GM19043 (cell line): Measurements from ENCODE around the gene ACKR3.

Experiments used
- ATAC-seq: cut with Tn5 transposase; IDR thresholded peaks from one replicate; pipeline ENCODE4 v1.9.1; 2021; ENCODE audit warnings: low read depth; ENCODE audit not compliant: unreplicated experiment

ACKR3 gene

DNA sequence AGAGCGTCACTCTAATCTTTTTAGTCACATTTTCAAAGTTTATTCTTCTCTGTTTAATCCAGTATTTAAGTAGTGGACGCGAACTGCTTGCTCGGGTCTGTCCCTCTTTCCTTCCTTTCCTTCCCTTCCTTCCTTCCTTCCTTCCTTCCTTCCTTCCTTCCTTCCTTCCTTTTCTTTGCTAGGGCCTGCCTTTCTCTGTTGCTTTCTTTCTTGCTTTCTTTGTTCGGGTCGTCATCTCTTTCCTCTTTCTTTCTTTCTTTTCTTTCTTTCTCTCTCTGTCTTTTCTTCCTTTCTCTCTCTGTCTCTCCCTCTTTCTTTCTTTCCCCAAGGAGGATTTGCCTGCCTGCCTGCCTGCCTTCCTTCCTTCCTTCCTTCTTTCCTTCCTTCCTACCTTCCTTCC lies 3.0 kb upstream of the ACKR3 start:
- no peak for ATAC-seq

DNA sequence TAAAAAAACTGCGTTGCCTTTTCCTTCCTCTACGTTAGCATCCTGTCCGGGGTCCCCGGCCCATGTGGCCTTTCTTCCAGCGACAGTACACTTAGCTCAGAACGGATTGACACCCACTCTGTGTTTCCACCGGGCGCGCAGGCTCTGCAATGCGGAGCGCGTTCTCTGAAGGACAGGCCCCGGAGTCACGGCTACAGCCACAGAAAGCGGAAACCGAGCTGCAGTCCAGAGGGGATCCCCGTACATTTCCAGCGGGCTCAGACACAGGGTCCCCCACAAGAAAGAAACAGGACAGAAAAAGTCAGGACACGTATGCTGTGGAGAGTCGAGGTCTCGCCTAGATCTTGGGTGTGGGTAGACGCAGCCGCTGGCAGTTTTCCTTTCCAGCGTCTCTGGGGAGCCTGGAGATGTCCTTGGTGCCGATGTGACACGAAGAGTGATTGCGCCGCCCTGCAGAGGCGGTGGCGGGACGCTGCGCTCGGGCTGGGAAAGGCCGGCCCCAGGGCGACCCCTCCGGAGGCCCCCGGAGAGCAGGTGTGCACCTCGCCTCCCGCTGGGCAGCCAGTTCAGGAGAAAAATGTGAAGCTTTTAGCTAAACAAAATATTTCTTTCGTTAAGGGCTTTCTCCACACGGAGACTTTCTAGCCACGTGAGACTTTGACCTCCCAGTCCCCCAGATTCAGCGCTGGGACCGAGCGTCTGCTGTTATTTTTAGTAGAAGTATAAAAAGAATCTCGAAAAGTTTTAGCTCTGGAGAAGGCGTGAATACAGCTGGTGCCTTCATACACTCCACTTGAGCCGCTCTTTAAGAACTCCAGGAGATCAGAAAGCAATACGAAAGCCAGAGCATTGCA lies 1.3 kb upstream of the ACKR3 start:
- ATAC-seq: peak; percentile 42

- ATAC-seq: no peak
Measured at GRCh38 chr2:236568922-236569572, 578 bp upstream of the ACKR3 start.

DNA sequence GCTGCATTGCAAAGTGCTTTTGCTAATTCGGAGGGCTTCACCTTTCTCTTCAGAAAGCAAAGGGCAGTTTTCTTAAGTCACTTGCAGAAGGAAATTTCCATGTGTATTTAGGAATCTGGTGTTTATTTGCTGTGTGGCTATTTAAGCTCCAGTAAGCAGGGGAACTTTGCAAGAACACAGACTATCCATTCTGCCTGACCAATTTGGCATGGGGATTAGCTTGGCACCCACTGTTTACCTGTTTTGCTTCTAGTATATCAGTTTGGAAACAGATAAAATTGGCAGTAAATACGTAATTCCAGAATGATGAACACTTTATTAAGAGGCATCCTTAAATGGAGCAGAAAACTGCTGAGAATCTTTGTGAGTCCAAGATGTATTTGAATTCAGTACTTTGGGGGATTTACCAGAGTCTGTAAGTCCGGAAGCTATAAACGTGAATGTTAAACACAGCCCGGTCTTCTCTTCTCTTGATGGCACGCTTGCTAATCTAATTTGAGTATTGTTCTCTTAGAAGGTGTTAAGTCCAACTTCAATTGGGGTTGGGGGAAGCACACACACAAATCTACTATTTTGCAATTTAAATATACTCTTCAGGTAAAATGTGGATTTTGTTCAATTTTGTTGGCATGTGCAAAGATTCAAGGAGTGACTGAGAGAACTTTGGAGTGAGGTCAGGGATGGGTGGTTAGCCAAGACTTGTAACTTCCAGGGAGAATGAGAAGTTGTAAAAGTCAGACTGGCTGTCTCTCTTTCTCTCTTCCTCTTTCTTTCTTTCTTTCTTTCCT lies 650 bp downstream of the ACKR3 start:
- ATAC-seq: no peak

DNA sequence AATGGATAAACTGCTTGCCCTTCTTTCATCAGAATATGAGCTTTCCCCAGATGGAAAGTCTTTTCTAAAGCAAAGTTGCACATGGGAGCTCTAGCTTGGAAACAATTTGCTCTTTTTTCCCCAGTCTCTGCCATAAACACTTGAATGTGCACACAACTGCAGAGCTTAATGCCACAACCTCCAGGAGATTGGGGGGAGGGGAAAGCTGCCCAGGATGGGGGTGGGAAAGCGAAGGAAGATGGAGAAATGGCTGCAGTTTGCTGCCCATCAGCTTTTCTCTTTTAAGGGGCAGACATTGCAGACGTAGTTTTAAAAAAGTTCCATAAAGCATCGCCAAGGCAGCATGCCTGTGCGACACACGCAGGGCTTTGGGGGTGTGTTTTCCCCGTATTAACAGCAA lies 1.5 kb downstream of the ACKR3 start:
- ATAC-seq: no peak

DNA sequence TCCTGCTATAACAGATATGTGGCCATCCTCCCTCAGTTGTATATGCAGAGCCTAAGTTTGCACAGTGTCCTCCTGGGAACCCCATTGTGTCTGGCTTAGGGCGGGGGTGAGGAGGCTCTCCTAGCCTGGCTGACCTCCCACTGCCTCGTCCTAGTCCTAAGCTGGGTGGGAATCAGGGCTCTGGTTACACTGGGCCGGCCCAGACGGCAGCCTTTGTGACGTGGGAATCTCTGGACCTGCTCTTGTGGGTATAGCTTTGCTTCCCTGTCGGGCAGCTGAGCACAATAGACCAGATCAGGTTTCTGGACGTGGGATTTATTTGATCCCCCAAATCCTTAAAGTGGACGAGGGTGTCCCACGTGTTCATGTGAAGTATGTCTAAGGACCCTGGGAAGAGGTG lies 2.9 kb downstream of the ACKR3 start:
- ATAC-seq: no peak

DNA sequence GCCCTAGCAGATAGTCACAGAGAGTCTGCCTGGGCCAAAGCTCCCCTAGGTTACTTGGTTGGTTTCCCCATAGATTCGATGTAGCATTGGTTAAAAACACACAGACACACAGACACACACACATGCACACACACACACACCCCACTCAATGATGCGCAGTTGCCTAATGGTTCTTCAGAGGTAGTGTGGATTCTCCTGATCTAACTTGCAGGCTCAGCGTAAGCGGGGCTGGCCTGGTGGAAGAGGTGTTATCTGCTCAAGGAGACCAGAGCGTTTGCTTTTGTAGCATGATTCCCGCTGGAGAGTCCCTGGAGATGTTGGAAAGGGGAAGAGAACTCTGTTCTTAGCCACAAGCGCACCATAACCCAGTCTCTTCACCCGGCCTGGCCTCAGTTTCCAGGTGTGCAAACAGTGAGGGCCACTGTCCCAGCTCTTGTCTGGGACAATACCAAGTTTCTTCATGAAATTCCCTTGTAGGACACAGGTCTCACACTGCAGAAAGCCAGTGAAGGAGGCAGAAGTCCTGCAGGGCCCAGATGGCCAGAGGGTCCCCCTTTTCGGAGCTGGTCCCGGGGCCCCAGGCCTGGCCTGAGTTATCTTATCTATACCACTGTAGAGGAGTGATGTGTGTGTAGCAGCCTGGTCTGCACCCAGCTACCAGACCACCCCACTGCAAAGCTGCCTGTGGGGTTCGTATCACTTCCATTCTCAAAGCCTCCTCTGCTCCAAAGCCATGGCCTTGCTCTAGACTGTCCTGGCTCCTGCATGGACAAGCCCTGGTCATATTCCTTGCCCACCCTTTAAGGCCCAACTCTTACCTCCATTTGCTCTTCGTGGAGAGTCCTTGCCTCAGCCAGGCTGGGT lies 3.7 kb downstream of the ACKR3 start:
- no peak for ATAC-seq

DNA sequence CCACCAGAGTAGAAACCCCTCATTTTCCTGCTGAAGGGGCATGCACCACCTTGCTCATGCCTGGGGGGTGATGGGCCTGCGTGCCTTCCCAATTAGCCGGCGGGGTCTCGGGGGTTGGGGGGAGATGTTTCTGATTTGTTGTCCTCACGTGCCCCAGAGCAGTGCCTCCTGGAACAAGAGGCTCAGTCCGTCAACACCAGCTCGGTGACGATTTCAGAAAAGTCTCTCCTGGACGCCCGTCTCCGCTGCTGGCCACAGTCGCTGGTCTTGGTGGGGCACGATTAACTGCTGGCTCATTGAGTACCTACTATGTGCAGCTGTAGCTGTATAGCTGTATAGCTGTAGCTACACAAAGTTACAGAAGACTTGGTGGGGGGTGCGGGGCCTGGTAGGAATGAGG lies 4.4 kb downstream of the ACKR3 start:
- no peak for ATAC-seq

DNA sequence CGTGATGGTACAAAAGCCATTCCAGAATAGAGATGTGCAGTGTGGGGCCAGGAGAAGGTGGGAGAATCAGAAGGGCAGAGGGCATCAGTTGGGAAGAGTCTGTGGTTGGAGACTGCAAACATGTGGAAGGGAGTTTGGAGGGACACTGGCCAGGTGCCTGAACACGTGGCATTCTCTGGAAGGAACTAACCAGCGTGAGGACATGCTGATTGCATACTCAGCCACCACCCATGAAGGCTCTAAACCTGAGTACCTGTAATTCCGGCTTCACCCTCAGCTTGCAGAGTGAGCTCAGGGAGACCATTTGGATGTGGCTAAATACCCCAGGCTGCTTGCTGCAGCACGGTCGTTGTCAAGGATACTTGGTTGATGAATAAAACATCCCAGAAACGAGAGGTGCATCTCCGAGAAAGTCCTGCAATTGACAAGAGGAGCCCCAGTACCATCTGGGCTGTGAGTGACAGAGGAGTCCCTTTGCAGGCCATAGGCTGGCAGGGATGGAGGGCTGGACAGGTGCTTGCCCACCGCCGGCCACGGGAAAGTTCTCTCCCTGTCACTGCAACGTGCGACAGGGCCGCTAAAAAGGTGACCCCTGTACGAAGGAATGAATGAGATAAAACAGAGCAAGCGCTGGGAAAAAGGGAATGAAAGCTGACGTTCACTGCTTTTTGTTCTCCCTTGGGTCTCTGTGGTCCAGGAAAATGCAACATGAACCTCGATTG lies 5.0 kb downstream of the ACKR3 start:
- ATAC-seq: no peak

- no peak for ATAC-seq
Measured at GRCh38 chr2:236575510-236575909, 5.9 kb downstream of the ACKR3 start.

DNA sequence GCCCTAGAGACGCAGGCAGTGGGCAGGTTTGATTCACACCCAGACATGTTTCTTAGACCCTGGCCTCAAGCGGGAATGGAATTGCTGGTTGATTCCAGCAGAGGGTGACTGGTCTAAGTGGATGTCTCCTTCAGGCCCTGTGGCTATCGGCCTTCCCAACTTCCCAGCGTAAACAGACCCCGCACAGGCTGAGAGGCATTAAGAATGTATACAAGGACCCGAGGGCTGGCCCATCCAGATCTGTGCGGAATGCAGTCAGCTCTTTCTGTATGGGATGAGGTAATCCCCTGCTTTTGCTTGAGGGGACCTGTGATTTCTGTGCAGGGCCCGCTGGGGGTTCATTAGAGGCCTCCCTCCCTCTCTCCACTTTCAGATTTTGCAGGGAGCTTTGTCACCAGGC lies 6.5 kb downstream of the ACKR3 start:
- no peak for ATAC-seq

DNA sequence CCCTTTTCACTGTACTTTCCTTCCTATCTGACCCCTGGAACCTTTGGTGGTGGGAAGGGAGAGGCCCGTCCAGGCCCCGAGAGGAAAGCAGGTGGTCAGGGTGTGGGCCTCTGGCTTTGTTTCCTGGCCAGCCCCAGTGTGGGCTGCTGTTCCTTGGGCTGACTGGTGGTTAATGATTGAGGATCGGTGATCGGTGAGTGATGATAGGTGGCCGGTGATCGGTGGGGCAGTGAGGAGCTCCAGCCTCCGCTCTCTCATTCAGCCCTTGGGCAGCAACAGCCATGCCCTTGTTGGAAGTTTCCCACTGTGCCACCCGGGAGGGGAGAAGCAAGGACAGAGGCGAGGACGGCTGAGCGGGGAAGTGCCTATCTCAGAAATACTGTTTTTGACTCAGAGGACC lies 7.3 kb downstream of the ACKR3 start:
- ATAC-seq: no peak

DNA sequence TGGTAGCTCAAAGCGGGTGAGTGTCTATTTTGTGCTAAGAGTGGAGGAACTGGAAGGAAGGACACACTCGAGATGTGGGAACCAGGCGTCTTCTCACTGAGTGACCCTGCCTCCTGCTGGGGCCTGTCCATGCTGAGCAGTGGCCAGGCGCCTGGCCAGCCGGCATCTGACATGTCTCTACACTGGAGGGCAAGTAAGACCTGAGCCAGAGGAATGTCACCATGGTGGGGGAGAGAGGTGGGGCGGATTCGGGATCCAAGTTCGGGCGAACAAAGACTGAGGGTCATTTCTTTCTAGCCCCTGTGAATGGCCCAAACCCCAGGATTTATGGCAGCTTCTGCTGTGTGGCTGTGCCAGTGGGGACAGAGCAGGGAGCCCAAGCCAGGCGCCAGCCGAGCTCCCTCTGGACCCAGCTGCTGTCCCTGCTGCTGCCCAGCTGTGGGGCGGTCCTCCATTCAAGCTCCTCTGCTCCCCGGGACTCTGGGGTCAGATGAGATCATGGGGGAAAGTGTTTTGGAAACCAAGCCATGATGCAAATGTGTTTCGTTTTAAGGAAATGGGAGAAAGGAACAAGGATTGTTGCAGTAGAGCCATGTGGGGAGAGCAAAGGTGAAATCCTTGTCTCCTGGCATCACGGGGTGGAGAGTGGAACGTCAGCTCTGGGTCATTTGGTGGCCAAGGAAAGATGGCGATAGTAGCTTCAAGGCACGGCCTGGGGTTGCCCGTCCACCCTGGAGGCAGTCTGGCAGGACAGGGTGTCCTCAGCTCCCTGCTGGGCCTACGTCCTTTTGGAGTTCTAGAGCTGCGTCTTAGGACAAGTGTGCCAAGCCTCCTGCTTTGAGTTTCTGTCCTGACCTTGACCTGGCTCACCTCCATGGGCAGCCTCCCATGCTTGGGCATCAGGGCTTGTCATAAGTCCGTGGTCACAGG lies 8.1 kb downstream of the ACKR3 start:
- ATAC-seq: no peak

DNA sequence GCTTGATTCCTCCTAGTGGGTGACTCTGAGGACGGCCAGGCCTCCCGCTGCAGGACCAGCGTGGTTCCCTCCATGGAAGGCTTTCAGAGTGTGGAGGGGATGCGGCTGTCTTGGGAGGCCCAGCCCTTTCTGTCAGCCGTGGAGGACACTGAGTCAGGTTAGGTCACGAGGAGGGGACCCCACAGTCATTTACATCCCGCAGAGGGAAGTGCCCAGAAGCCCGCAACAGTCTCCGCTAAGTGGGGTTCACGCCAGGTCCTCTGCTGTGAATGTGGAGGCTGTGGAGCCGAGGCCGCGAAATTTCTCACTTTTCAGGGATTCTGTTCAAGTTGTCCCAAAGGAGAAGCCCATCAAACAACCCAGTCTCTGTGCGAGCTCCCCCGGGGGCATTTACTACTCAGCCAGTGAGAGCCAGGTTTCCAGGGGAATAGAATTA lies 8.8 kb downstream of the ACKR3 start:
- no peak for ATAC-seq

DNA sequence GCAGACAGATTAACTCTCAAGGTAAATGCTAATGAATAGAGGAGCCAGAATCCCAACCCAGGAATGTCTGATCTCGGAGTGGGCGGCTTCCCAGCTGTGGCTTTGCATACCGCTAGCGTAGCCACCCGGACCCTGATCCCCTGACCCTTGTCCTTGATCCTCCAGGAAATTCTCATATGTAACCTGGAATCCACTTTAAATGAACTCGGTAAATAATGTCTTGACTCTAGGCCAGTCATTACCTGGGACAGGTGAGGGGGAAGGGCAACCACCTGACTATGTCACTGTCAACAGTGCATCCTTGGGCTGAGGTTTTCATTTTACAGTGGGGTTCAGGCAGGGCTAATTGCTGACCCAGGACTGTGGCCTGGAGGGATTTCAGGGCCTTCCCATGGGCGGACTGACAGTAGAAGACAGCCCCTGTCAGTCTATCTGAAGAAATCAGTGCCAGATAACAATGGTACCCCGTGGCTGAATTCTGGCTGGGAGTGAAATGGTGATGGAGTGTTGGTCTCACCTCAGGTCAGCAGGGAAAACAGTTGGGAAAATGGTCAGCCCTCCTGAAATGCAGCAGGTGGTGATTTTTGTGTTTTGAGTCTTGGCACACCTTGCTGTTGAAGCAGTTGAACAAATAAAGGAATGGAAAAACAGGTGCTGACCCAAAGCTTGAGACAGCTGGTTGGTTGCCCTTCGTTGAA lies 9.6 kb downstream of the ACKR3 start:
- no peak for ATAC-seq

- ATAC-seq: no peak
Measured at GRCh38 chr2:236579746-236580315, 10.2 kb downstream of the ACKR3 start.

GRCh38 chr2:236580746-236581355 lies 11.2 kb downstream of the ACKR3 start:
- ATAC-seq: no peak
